ENCODE measurements around the gene PSMB5. TPM values are rescaled to one million over a fixed set of nuclear protein-coding genes. Genes with fewer than 3 reads are reported as not detected.

Gene PSMB5
- total and polyA plus RNA-seq, 9 of the 15 experiments (the other 6 are each of a cell fraction or from before 2014, with no cell fraction given) = 198 to 1,870 (median 269) TPM

GRCh38 chr14:23034498-23035302 lies at the start of gene PSMB5 (continued):
- peak; percentile 84 for TF ChIP-seq ARID4B (CRISPR knock-in tag; IDR thresholded peaks at IDR 0.05)
- peak in 1 of 3 experiments; percentile 79; a peak in 2 of 6 replicates for TF ChIP-seq ZBTB11 (CRISPR knock-in tag; IDR thresholded peaks at IDR 0.05)
- TF ChIP-seq NCOA6 (IDR thresholded peaks at IDR 0.05) = peak; percentile 80
- TF ChIP-seq DMBX1 (CRISPR knock-in tag; IDR thresholded peaks at IDR 0.05; ENCODE audit: borderline replicate concordance) = peak; percentile 70; the same call in 1 of the 2 replicates
- peak; percentile 91 for TF ChIP-seq ZNF407 (IDR thresholded peaks at IDR 0.05; ENCODE audit: low read depth)
- no peak for TF ChIP-seq NFATC3 (IDR thresholded peaks at IDR 0.05)
- no peak for TF ChIP-seq FOXJ3 (CRISPR knock-in tag; IDR thresholded peaks at IDR 0.05)
- TF ChIP-seq ZBTB17 (CRISPR knock-in tag; IDR thresholded peaks at IDR 0.05) = 0 out of 2 replicates have a peak, but pooled peaks have one; percentile 68
- no peak for TF ChIP-seq PTRF (tag; IDR thresholded peaks at IDR 0.05)
